Ishikawa (cell line): Measurements from ENCODE around the gene AIG1.

ENCODE experiments used
- CEBPB ChIP-seq: IDR thresholded peaks from 2 replicates; pipeline ENCODE4 v1.6.1; 2012
- CREB1 ChIP-seq: IDR thresholded peaks from 2 replicates; pipeline ENCODE4 v1.6.1; 2012; ENCODE audit warnings: low read depth
- EGR1 ChIP-seq: IDR thresholded peaks from 2 replicates; pipeline ENCODE4 v1.6.1; 2012
- EP300 ChIP-seq: IDR thresholded peaks from 2 replicates; pipeline ENCODE4 v1.6.1; 2012; ENCODE audit warnings: borderline replicate concordance
- FOXM1 ChIP-seq: IDR thresholded peaks from 2 replicates; pipeline ENCODE4 v1.6.1; 2012; ENCODE audit warnings: low read depth, borderline replicate concordance
- NFIC ChIP-seq: IDR thresholded peaks from 2 replicates; pipeline ENCODE4 v1.6.1; 2012
- RAD21 ChIP-seq: IDR thresholded peaks from 2 replicates; pipeline ENCODE4 v1.6.1; 2012; ENCODE audit warnings: low read depth
- TAF1 ChIP-seq: IDR thresholded peaks from 2 replicates; pipeline ENCODE4 v1.6.1; 2012; ENCODE audit warnings: low read depth, mild to moderate bottlenecking
- TCF12 ChIP-seq: IDR thresholded peaks from 2 replicates; pipeline ENCODE4 v1.6.1; 2012; ENCODE audit warnings: low read depth
- TEAD4 ChIP-seq: IDR thresholded peaks from 2 replicates; pipeline ENCODE4 v1.6.1; 2012
- YY1 ChIP-seq: IDR thresholded peaks from 2 replicates; pipeline ENCODE4 v1.6.1; 2012; ENCODE audit warnings: low read depth
- ZBTB7A ChIP-seq: IDR thresholded peaks from 2 replicates; pipeline ENCODE4 v1.6.1; 2012; ENCODE audit warnings: low read depth
- TF ChIP-seq, protein P1 (sequence below): IDR thresholded peaks from 2 replicates; pipeline ENCODE4 v1.6.1; 2012; ENCODE audit warnings: low read depth, mild to moderate bottlenecking
- TF ChIP-seq, protein P2 (sequence below): IDR thresholded peaks from 2 replicates; pipeline ENCODE4 v1.6.1; 2012
- TF ChIP-seq, protein P3 (sequence below): IDR thresholded peaks from 2 replicates; pipeline ENCODE4 v1.6.1; 2012

The AIG1 gene

DNA sequence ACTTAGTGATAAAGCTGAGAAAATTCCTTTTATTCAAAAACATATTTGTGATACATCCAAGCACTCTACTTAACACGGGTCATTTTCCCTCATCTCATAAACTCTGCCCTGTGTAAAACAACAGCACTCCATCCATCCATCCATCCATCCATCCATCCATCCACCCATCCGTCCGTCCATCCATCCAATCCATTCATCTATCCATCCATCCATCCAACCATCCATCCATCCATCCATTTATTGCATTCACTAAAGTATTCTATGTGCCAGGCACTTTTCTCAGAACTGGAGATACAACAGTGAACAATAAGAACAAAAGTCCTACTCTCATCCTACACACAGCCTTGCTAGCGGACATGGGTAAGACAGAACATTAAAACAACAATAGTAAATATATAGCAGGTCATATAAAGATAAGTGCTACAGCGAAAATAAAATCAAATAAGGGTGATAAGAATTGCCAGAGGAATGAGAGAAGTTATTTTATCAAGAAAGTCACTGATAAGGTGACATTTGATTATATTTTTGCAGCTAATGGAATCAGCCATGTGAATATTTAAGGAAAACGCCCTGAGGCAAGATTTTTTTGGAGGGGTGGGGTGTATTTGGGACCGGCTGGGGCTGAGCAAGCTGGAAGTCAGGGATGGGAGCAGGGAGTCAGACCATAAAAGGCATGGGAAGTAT, 311.7 kb downstream of the AIG1 start:
- TF ChIP-seq, protein P1, sequence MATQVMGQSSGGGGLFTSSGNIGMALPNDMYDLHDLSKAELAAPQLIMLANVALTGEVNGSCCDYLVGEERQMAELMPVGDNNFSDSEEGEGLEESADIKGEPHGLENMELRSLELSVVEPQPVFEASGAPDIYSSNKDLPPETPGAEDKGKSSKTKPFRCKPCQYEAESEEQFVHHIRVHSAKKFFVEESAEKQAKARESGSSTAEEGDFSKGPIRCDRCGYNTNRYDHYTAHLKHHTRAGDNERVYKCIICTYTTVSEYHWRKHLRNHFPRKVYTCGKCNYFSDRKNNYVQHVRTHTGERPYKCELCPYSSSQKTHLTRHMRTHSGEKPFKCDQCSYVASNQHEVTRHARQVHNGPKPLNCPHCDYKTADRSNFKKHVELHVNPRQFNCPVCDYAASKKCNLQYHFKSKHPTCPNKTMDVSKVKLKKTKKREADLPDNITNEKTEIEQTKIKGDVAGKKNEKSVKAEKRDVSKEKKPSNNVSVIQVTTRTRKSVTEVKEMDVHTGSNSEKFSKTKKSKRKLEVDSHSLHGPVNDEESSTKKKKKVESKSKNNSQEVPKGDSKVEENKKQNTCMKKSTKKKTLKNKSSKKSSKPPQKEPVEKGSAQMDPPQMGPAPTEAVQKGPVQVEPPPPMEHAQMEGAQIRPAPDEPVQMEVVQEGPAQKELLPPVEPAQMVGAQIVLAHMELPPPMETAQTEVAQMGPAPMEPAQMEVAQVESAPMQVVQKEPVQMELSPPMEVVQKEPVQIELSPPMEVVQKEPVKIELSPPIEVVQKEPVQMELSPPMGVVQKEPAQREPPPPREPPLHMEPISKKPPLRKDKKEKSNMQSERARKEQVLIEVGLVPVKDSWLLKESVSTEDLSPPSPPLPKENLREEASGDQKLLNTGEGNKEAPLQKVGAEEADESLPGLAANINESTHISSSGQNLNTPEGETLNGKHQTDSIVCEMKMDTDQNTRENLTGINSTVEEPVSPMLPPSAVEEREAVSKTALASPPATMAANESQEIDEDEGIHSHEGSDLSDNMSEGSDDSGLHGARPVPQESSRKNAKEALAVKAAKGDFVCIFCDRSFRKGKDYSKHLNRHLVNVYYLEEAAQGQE: no peak
- TF ChIP-seq, protein P2, sequence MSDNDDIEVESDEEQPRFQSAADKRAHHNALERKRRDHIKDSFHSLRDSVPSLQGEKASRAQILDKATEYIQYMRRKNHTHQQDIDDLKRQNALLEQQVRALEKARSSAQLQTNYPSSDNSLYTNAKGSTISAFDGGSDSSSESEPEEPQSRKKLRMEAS: no peak
- TF ChIP-seq EGR1 (no peak), NFIC (no peak), TEAD4 (no peak), EP300 (no peak), FOXM1 (no peak), RAD21 (no peak), TAF1 (no peak), ZBTB7A (no peak), TCF12 (no peak), CREB1 (no peak), YY1 (no peak), CEBPB (no peak)
- TF ChIP-seq, protein P3, sequence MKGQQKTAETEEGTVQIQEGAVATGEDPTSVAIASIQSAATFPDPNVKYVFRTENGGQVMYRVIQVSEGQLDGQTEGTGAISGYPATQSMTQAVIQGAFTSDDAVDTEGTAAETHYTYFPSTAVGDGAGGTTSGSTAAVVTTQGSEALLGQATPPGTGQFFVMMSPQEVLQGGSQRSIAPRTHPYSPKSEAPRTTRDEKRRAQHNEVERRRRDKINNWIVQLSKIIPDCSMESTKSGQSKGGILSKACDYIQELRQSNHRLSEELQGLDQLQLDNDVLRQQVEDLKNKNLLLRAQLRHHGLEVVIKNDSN: no peak

DNA sequence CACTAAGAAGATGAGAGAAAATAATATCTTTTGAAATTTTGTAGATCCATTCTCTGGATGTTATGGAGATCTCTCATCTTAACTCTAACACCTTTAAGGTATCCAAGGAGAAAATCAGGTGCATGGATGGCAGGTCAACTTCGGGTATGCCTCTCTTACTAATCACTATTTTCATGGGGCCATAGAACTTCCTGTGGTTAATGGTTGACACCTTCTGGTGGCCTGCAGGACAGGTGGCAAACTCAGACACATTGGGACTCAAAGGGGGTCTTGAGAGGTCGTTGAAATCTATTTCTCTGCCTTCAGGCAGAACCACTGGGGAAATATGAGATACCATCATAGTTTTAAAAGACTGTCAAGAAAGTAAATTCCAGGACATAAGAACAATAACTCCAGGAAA, 313.3 kb downstream of the AIG1 start:
- TF ChIP-seq RAD21 (0 out of 2 replicates have a peak, but pooled peaks have one; percentile 11), TAF1 (no peak), CEBPB (no peak), ZBTB7A (no peak)

DNA sequence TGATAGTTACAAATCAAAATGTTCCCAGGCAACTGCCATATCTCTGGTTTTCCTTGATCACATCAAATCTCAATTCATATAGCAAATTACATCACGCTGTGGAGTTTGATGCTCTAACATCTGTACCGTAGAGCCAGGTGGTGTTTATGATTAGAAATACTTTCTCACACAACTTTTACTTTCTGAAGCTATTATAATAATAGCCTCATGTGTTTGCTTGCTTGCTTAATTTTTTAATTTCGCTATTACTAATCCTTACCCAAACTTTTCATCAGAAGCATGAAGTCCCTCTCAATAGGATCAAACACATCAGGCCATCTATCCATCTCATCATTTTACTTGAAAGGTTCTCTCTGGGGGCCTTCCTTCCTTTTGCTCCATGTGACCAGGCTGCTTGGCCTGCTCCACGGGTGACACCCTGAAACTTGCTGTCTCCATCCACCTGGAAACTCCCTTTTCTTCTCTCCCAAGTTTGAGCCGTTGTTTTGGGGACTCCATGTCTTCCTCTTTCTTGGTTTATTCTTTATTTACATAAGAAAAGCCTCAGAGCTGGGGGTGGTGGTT, 314.4 kb downstream of the AIG1 start:
- TF ChIP-seq YY1: no peak
- no peak for TF ChIP-seq EGR1
- no peak for TF ChIP-seq CREB1
- TF ChIP-seq RAD21: no peak
- no peak for TF ChIP-seq EP300
- no peak for TF ChIP-seq NFIC
- TF ChIP-seq TEAD4: no peak
- TF ChIP-seq, protein P3: no peak
- TF ChIP-seq, protein P2: no peak
- TF ChIP-seq FOXM1: no peak
- TF ChIP-seq TAF1: no peak
- TF ChIP-seq, protein P1: no peak
- TF ChIP-seq ZBTB7A: no peak
- TF ChIP-seq TCF12: no peak
- TF ChIP-seq CEBPB: no peak

DNA sequence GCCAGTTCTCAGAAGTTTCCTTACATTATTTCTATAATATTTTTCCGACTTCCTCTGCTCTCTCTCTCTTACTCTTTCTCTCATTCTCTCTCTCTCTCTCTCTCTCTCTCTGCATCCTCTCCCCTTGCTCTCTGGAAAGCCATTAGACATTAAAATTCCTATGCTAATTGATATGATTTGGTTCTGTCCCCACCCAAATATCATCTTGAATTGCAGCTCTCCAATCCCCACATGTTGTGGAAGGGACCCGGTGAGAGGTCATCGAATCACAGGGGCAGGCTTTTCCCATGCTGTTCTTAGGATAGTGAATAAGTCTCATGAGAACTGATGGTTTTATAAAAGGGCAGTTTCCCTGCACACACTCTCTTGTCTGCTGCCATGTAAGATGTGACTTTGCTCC, 315.7 kb downstream of the AIG1 start:
- TF ChIP-seq ZBTB7A (no peak), EP300 (no peak), NFIC (no peak), TEAD4 (no peak), YY1 (no peak), TAF1 (no peak), FOXM1 (no peak), TCF12 (no peak), RAD21 (no peak), EGR1 (no peak), CREB1 (no peak), CEBPB (no peak)
- TF ChIP-seq, protein P2: no peak
- TF ChIP-seq, protein P1: no peak
- TF ChIP-seq, protein P3: no peak
